Measurements from ENCODE around the gene BARX2.

BARX2 gene

DNA sequence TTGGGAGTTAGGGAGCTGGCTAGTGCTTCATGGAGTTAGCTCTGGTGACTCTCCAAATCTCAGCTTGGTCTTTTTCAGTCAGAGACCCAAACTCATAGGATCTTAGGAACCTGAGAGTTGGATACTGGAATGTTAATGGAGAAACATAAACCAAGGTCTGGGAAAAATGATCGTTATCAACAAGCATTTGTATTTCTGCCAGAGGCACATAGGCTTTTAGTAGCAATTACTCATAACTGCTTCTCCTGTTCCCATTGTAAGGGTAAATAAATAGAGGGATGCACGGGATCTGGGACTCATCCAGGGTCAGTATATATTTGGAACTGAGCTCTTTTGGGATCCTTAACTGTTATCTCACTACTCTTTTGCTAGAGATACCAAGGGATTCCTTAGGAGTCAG lies 4.8 kb downstream of the BARX2 start:
- Histone ChIP-seq H3F3A (ENCODE audit: insufficient read depth) (no peaks in the 10 kb centered on the region), H3K27me3 (ENCODE audit: low read length) (no peaks in the 10 kb centered on the region), H3K79me2 (ENCODE audit: insufficient read depth, low read length) (no peaks in the 10 kb centered on the region)

DNA sequence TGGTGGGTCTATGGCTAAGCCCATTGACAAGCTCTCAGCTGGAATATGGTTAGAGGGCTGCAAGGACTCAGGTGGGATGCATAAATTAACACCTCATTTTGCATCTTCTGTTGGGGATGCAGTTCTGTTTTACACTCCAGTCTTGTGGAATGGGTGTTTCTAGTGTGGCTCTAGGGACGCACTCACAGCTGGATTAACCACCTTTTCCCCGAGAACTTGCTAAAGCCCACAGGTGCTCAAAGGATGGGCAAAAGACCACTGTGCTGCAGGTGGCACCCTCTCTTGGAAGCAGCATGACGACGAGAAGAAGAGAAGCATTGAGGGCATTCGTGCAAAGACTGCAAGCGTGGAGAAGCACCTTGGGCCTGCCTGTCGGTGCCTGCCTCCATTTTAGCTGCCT lies 6.9 kb downstream of the BARX2 start:
- Histone ChIP-seq H3F3A (ENCODE audit: insufficient read depth) (no peaks in the 10 kb centered on the region), H4K20me1 (ENCODE audit: low read depth, low read length) (no peaks in the 10 kb centered on the region), H3K4me2 (ENCODE audit: low read depth, low read length, poor library complexity, severe bottlenecking) (no peak overlapping the region), H3K36me3 (ENCODE audit: low read length) (no peaks in the 10 kb centered on the region), H3K27me3 (ENCODE audit: low read length) (no peaks in the 10 kb centered on the region), H2AFZ (ENCODE audit: low read depth, low read length, severe bottlenecking) (no peak overlapping the region), H3K9ac (ENCODE audit: low read length) (no peak overlapping the region), H3K9me2 (replicated peaks; ENCODE audit: insufficient read depth, low read length) (no peaks in the 10 kb centered on the region), H3K4me3 (ENCODE audit: insufficient read depth, low read length, poor library complexity, severe bottlenecking) (no peak overlapping the region), H3K9me3 (ENCODE audit: insufficient read depth, low read length) (no peaks in the 10 kb centered on the region), H3K27ac (ENCODE audit: low read depth, low read length) (no peak overlapping the region), H3K79me2 (ENCODE audit: insufficient read depth, low read length) (no peaks in the 10 kb centered on the region)
- TF ChIP-seq EZH2phosphoT487 (conservative IDR thresholded peaks at IDR 0.05; ENCODE audit: low read length): no peak
- TF ChIP-seq, protein P1, sequence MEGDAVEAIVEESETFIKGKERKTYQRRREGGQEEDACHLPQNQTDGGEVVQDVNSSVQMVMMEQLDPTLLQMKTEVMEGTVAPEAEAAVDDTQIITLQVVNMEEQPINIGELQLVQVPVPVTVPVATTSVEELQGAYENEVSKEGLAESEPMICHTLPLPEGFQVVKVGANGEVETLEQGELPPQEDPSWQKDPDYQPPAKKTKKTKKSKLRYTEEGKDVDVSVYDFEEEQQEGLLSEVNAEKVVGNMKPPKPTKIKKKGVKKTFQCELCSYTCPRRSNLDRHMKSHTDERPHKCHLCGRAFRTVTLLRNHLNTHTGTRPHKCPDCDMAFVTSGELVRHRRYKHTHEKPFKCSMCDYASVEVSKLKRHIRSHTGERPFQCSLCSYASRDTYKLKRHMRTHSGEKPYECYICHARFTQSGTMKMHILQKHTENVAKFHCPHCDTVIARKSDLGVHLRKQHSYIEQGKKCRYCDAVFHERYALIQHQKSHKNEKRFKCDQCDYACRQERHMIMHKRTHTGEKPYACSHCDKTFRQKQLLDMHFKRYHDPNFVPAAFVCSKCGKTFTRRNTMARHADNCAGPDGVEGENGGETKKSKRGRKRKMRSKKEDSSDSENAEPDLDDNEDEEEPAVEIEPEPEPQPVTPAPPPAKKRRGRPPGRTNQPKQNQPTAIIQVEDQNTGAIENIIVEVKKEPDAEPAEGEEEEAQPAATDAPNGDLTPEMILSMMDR (IDR thresholded peaks at IDR 0.05; ENCODE audit: insufficient read depth, low read length, poor library complexity, severe bottlenecking): no peak

More for the DNA sequence above, 4.8 kb downstream of the BARX2 start:
- no peak for TF ChIP-seq EZH2phosphoT487 (conservative IDR thresholded peaks at IDR 0.05; ENCODE audit: low read length)
- TF ChIP-seq, protein P1 (IDR thresholded peaks at IDR 0.05; ENCODE audit: insufficient read depth, low read length, poor library complexity, severe bottlenecking): no peak
- Histone ChIP-seq H3K9me3 (ENCODE audit: insufficient read depth, low read length) (no peaks in the 10 kb centered on the region), H2AFZ (ENCODE audit: low read depth, low read length, severe bottlenecking) (no peak overlapping the region), H3K36me3 (ENCODE audit: low read length) (no peaks in the 10 kb centered on the region), H4K20me1 (ENCODE audit: low read depth, low read length) (no peaks in the 10 kb centered on the region), H3K9me2 (replicated peaks; ENCODE audit: insufficient read depth, low read length) (no peaks in the 10 kb centered on the region), H3K4me2 (ENCODE audit: low read depth, low read length, poor library complexity, severe bottlenecking) (no peak overlapping the region), H3K4me3 (ENCODE audit: insufficient read depth, low read length, poor library complexity, severe bottlenecking) (no peak overlapping the region), H3K27ac (ENCODE audit: low read depth, low read length) (no peak overlapping the region), H3K9ac (ENCODE audit: low read length) (no peak overlapping the region)

DNA sequence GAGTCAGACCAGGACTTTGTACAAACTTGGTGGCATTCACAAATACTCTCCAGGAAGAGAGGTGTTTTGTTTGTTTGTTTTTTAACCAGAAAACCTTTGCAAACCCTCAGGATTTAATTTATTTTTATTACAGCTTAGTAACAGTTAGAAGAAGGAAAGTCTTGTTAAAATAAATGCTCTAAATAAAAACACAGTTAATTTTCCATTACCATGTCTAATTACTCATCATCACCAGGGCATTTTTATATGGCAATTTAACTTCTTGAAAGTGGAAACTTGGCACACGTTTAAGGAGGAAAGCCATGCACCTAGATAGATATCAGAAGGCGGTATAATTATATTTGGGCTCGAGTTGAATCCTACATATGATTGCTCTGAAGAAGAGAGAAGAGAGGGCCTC lies 7.4 kb downstream of the BARX2 start:
- no peak overlapping the region for H3K9ac ChIP-seq (ENCODE audit: low read length)
- no peaks in the 10 kb centered on the region for H3K27me3 ChIP-seq (ENCODE audit: low read length)
- H3K9me3 ChIP-seq (ENCODE audit: insufficient read depth, low read length): no peaks in the 10 kb centered on the region
- H4K20me1 ChIP-seq (ENCODE audit: low read depth, low read length): no peaks in the 10 kb centered on the region
- no peaks in the 10 kb centered on the region for H3K9me2 ChIP-seq (replicated peaks; ENCODE audit: insufficient read depth, low read length)
- H3K4me3 ChIP-seq (ENCODE audit: insufficient read depth, low read length, poor library complexity, severe bottlenecking): no peak overlapping the region
- no peaks in the 10 kb centered on the region for H3K36me3 ChIP-seq (ENCODE audit: low read length)
- no peak for TF ChIP-seq EZH2phosphoT487 (conservative IDR thresholded peaks at IDR 0.05; ENCODE audit: low read length)
- no peak overlapping the region for H3K27ac ChIP-seq (ENCODE audit: low read depth, low read length)
- no peaks in the 10 kb centered on the region for H3F3A ChIP-seq (ENCODE audit: insufficient read depth)
- no peak overlapping the region for H2AFZ ChIP-seq (ENCODE audit: low read depth, low read length, severe bottlenecking)
- no peaks in the 10 kb centered on the region for H3K79me2 ChIP-seq (ENCODE audit: insufficient read depth, low read length)
- no peak overlapping the region for H3K4me2 ChIP-seq (ENCODE audit: low read depth, low read length, poor library complexity, severe bottlenecking)

DNA sequence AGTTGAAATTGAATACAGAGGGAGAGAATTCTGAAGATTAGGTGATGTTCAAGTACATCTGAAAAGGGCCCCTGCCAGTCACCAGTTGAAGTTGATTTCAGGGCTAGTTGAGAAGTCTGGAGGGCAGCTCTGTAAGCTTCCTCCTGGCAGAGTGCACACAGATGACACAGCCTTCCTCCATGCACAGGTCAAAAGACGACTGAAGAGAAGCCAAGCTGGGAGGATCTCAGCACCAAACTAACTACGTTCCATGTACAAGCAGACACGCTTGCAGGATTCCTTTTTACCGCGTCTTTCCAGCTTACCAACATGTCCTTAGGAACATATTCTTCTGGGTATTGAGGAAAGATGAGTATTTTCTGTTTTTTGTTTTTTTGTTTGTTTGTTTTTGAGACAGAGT lies 7.9 kb downstream of the BARX2 start:
- TF ChIP-seq, protein P1 (IDR thresholded peaks at IDR 0.05; ENCODE audit: insufficient read depth, low read length, poor library complexity, severe bottlenecking): no peak
- TF ChIP-seq EZH2phosphoT487 (conservative IDR thresholded peaks at IDR 0.05; ENCODE audit: low read length): no peak
- no peaks in the 10 kb centered on the region for H4K20me1 ChIP-seq (ENCODE audit: low read depth, low read length)
- H3K4me3 ChIP-seq (ENCODE audit: insufficient read depth, low read length, poor library complexity, severe bottlenecking): no peak overlapping the region
- no peaks in the 10 kb centered on the region for H3K9me2 ChIP-seq (replicated peaks; ENCODE audit: insufficient read depth, low read length)
- no peaks in the 10 kb centered on the region for H3K79me2 ChIP-seq (ENCODE audit: insufficient read depth, low read length)
- no peak overlapping the region for H3K4me2 ChIP-seq (ENCODE audit: low read depth, low read length, poor library complexity, severe bottlenecking)
- no peaks in the 10 kb centered on the region for H3K36me3 ChIP-seq (ENCODE audit: low read length)
- no peaks in the 10 kb centered on the region for H3K9me3 ChIP-seq (ENCODE audit: insufficient read depth, low read length)
- H3K9ac ChIP-seq (ENCODE audit: low read length): no peak overlapping the region
- H3K27ac ChIP-seq (ENCODE audit: low read depth, low read length): no peak overlapping the region
- no peaks in the 10 kb centered on the region for H3K27me3 ChIP-seq (ENCODE audit: low read length)
- no peak overlapping the region for H2AFZ ChIP-seq (ENCODE audit: low read depth, low read length, severe bottlenecking)
- H3F3A ChIP-seq (ENCODE audit: insufficient read depth): no peaks in the 10 kb centered on the region

Measured in SU-DHL-6 (cell line).